CD8-positive, alpha-beta memory T cell (primary cell): ENCODE data around the gene DDC. TPM values are rescaled to one million over a fixed set of nuclear protein-coding genes. Genes with fewer than 3 reads are reported as not detected.

ENCODE experiments used
- CTCF ChIA-PET: fragments of 350-600 bp; sonication (Branson Sonifier 250); formaldehyde crosslinking; loops from one replicate; lab custom pipeline; 2021; ENCODE audit warnings: antibody characterized with exemption; lab: Charles Lee
- POLR2A ChIA-PET: fragments of 350-600 bp; sonication (Branson Sonifier 250); formaldehyde crosslinking; loops from one replicate; lab custom pipeline; 2021; ENCODE audit warnings: antibody characterized with exemption; lab: Charles Lee
- DNase-seq, 5 donors: peaks; one replicate each; pipeline versions ENCODE4 v3.0.0 to v3.0.0-alpha.2; 2020 to 2022; ENCODE audit warnings: mixed read lengths in 1 of 5
- H3K27ac ChIP-seq: one replicate; pipeline ENCODE4 v1.7.0; 2013; ENCODE audit warnings: low read depth, mild to moderate bottlenecking, low read length, moderate library complexity
- H3K27me3 ChIP-seq: 2 replicates; pipeline ENCODE4 v1.7.0; 2013; ENCODE audit warnings: low read length, mild to moderate bottlenecking; ENCODE audit not compliant: insufficient read depth, poor library complexity, severe bottlenecking
- H3K36me3 ChIP-seq: 2 replicates; pipeline ENCODE4 v1.7.0; 2013; ENCODE audit warnings: mild to moderate bottlenecking, low read length, moderate library complexity; ENCODE audit not compliant: insufficient read depth
- H3K4me1 ChIP-seq: 2 replicates; pipeline ENCODE4 v1.7.0; 2013; ENCODE audit warnings: mild to moderate bottlenecking, low read length, moderate library complexity; ENCODE audit not compliant: insufficient read depth
- H3K4me3 ChIP-seq: 2 replicates; pipeline ENCODE4 v1.7.0; 2013; ENCODE audit warnings: mild to moderate bottlenecking, low read length
- H3K9me3 ChIP-seq: 2 replicates; pipeline ENCODE4 v1.7.0; 2013; ENCODE audit warnings: mild to moderate bottlenecking, low read length
- H3K27ac Mint-ChIP-seq, 8 donors: one replicate each; pipeline ENCODE4 v1.8.0; 2020 to 2021; ENCODE audit warnings: mixed read lengths in 8 of 8, mild to moderate bottlenecking in 6 of 8, inconsistent platforms in 3 of 8, moderate library complexity in 3 of 8
- H3K27me3 Mint-ChIP-seq, 2 donors: one replicate each; pipeline ENCODE4 v1.8.0; 2020 to 2021; ENCODE audit warnings: mixed read lengths in 2 of 2, mild to moderate bottlenecking in 1 of 2, moderate library complexity in 1 of 2
- H3K36me3 Mint-ChIP-seq, 3 donors: one replicate each; pipeline ENCODE4 v1.8.0; 2020 to 2021; ENCODE audit warnings: mixed read lengths in 3 of 3, inconsistent platforms in 1 of 3, mild to moderate bottlenecking in 1 of 3
- H3K4me1 Mint-ChIP-seq, 3 donors: one replicate each; pipeline ENCODE4 v1.8.0; 2020 to 2021; ENCODE audit warnings: mixed read lengths in 3 of 3, inconsistent platforms in 1 of 3, mild to moderate bottlenecking in 1 of 3
- H3K4me3 Mint-ChIP-seq, 7 donors: one replicate each; pipeline ENCODE4 v1.8.0; 2020 to 2021; ENCODE audit warnings: mixed read lengths in 7 of 7, mild to moderate bottlenecking in 6 of 7, moderate library complexity in 4 of 7, inconsistent platforms in 2 of 7
- H3K9me3 Mint-ChIP-seq, 5 donors: one replicate each; pipeline ENCODE4 v1.8.0; 2020 to 2022; ENCODE audit warnings: mixed read lengths in 5 of 5, mild to moderate bottlenecking in 3 of 5, moderate library complexity in 2 of 5, inconsistent platforms in 1 of 5
- polyA plus RNA-seq: library from polyadenylated mRNA; unstranded; fragments of 300-500 nt; fragmentation: Illumina TruSeq; gene quantifications from one replicate; pipeline ENCODE4 v1.2.3, GENCODE V29; 2021
- total RNA-seq, 2 experiments: library from RNA; stranded (reverse); gene quantifications; one replicate each; pipeline ENCODE4 v1.2.3, GENCODE V29; 2021

The DDC gene
- total and polyA plus RNA-seq, 3 experiments from 2014 or later, result not detected

GRCh38 chr7:50418526-50419290 lies 146.5 kb downstream of the DDC start:
- no peaks in the 10 kb centered on the region for H3K36me3 ChIP-seq
- H3K36me3 Mint-ChIP-seq, result no peaks in the 10 kb centered on the region
- H3K9me3 ChIP-seq, result no peaks in the 10 kb centered on the region
- H3K4me1 ChIP-seq, result peaks cover 13% of the 10 kb centered on the region
- H3K4me3 ChIP-seq, result no peak overlapping the region
- H3K4me1 Mint-ChIP-seq, result peaks cover 12 to 20% (median 19%) of the 10 kb centered on the region in 3 donors
- CTCF ChIA-PET, result interaction anchor here (1.0 to 5.4 kb wide), 39 partner anchors 9 to 326 kb away, joined by 3 to 62 read pairs (median 5); partner anchors contain the start of gene ZPBP
- H3K9me3 Mint-ChIP-seq, result no peaks in the 10 kb centered on the region
- POLR2A ChIA-PET, result interaction anchor here (0.6 to 1.3 kb wide), 3 partner anchors 113 to 213 kb away, joined by 3 to 4 read pairs (median 3); no protein-coding TSS in a partner anchor
- no peaks in the 10 kb centered on the region for H3K27me3 ChIP-seq
- no peak overlapping the region for H3K27ac Mint-ChIP-seq
- H3K4me3 Mint-ChIP-seq, result no peak overlapping the region
- H3K27ac ChIP-seq, result no peak overlapping the region
- H3K27me3 Mint-ChIP-seq, result no peaks in the 10 kb centered on the region
- no peak for DNase-seq

- Histone ChIP-seq H3K27ac (no peak overlapping the region), H3K27me3 (no peaks in the 10 kb centered on the region), H3K9me3 (no peaks in the 10 kb centered on the region), H3K4me3 (no peak overlapping the region), H3K4me1 (peaks cover 13% of the 10 kb centered on the region), H3K36me3 (no peaks in the 10 kb centered on the region)
- H3K4me3 Mint-ChIP-seq, result no peak overlapping the region
- no peaks in the 10 kb centered on the region for H3K36me3 Mint-ChIP-seq
- POLR2A ChIA-PET, result interaction anchor here (0.6 to 1.3 kb wide), 3 partner anchors 113 to 213 kb away, joined by 3 to 4 read pairs (median 3); no protein-coding TSS in a partner anchor
- no peaks in the 10 kb centered on the region for H3K9me3 Mint-ChIP-seq
- CTCF ChIA-PET, result interaction anchor here (0.7 to 5.4 kb wide), 49 partner anchors 9 to 350 kb away, joined by 3 to 62 read pairs (median 5); partner anchors contain the start of gene ZPBP
- no peaks in the 10 kb centered on the region for H3K27me3 Mint-ChIP-seq
- peaks cover 12 to 20% (median 19%) of the 10 kb centered on the region in 3 donors for H3K4me1 Mint-ChIP-seq
- no peak overlapping the region for H3K27ac Mint-ChIP-seq
- peak; percentile 43 to 81 (median 56) for DNase-seq
Observed at GRCh38 chr7:50418086-50418515, 147.1 kb downstream of the DDC start.

GRCh38 chr7:50416527-50417182 lies 148.6 kb downstream of the DDC start:
- ChIA-PET CTCF (interaction anchor here (1.0 to 5.4 kb wide), 13 partner anchors 10 to 348 kb away, joined by 3 to 62 read pairs (median 15); partner anchors contain the start of gene IKZF1), POLR2A (no interaction called here)
- Histone ChIP-seq H3K9me3 (no peaks in the 10 kb centered on the region), H3K36me3 (no peaks in the 10 kb centered on the region), H3K4me3 (no peak overlapping the region), H3K27me3 (no peaks in the 10 kb centered on the region), H3K4me1 (peaks cover 13% of the 10 kb centered on the region), H3K27ac (no peak overlapping the region)
- peak overlapping the region in 1 of 8 donors; percentile 35 for H3K27ac Mint-ChIP-seq
- no peak for DNase-seq
- H3K4me3 Mint-ChIP-seq, result peak overlapping the region in 2 of 7 donors; percentile 45 to 54
- peaks cover 0 to 1% (median 0%) of the 10 kb centered on the region in 3 donors for H3K36me3 Mint-ChIP-seq
- no peaks in the 10 kb centered on the region for H3K27me3 Mint-ChIP-seq
- H3K4me1 Mint-ChIP-seq, result peaks cover 15 to 22% (median 21%) of the 10 kb centered on the region in 3 donors
- H3K9me3 Mint-ChIP-seq, result no peaks in the 10 kb centered on the region

GRCh38 chr7:50415844-50416364 lies 149.3 kb downstream of the DDC start:
- Histone ChIP-seq H3K36me3 (no peaks in the 10 kb centered on the region), H3K27ac (no peak overlapping the region), H3K4me3 (no peak overlapping the region), H3K27me3 (no peaks in the 10 kb centered on the region), H3K4me1 (peaks cover 13% of the 10 kb centered on the region), H3K9me3 (no peaks in the 10 kb centered on the region)
- Mint-ChIP-seq H3K9me3 (no peaks in the 10 kb centered on the region), H3K36me3 (peaks cover 0 to 2% (median 0%) of the 10 kb centered on the region in 3 donors), H3K27me3 (no peaks in the 10 kb centered on the region), H3K4me1 (peaks cover 19 to 30% (median 28%) of the 10 kb centered on the region in 3 donors), H3K4me3 (peak overlapping the region in 2 of 7 donors; percentile 33 to 54), H3K27ac (peak overlapping the region in 3 of 8 donors; percentile 14 to 36 (median 16))
- CTCF ChIA-PET, result interaction anchor here (1.0 to 5.4 kb wide), 8 partner anchors 9 to 272 kb away, joined by 4 to 62 read pairs (median 17); partner anchors contain the start of gene IKZF1
- DNase-seq, result no peak
- POLR2A ChIA-PET, result no interaction called here

GRCh38 chr7:50413561-50413960 lies 151.6 kb downstream of the DDC start:
- POLR2A ChIA-PET, result no interaction called here
- no peak overlapping the region for H3K27ac ChIP-seq
- Mint-ChIP-seq H3K4me3 (no peak overlapping the region), H3K27me3 (no peaks in the 10 kb centered on the region), H3K9me3 (no peaks in the 10 kb centered on the region), H3K36me3 (peaks cover 0 to 2% (median 0%) of the 10 kb centered on the region in 3 donors), H3K27ac (no peak overlapping the region), H3K4me1 (peaks cover 34 to 53% (median 50%) of the 10 kb centered on the region in 3 donors)
- H3K27me3 ChIP-seq, result no peaks in the 10 kb centered on the region
- no peak for DNase-seq
- no peaks in the 10 kb centered on the region for H3K9me3 ChIP-seq
- CTCF ChIA-PET, result interaction anchor here (1.9 kb wide), 1 partner anchor 208 kb away, joined by 7 read pairs; no protein-coding TSS in a partner anchor
- H3K4me3 ChIP-seq, result no peak overlapping the region
- H3K36me3 ChIP-seq, result no peaks in the 10 kb centered on the region
- peaks cover 16% of the 10 kb centered on the region for H3K4me1 ChIP-seq

GRCh38 chr7:50412973-50413372 lies 152.2 kb downstream of the DDC start:
- H3K27ac ChIP-seq, result no peak overlapping the region
- POLR2A ChIA-PET, result no interaction called here
- Mint-ChIP-seq H3K9me3 (no peaks in the 10 kb centered on the region), H3K36me3 (peaks cover 0 to 2% (median 0%) of the 10 kb centered on the region in 3 donors), H3K27ac (peak overlapping the region in 1 of 8 donors; percentile 56), H3K4me3 (no peak overlapping the region), H3K27me3 (no peaks in the 10 kb centered on the region), H3K4me1 (peaks cover 38 to 58% (median 55%) of the 10 kb centered on the region in 3 donors)
- H3K4me1 ChIP-seq, result peaks cover 16% of the 10 kb centered on the region
- H3K27me3 ChIP-seq, result no peaks in the 10 kb centered on the region
- no peak for DNase-seq
- CTCF ChIA-PET, result interaction anchor here (0.9 to 1.9 kb wide), 2 partner anchors 208 to 265 kb away, joined by 3 to 7 read pairs; no protein-coding TSS in a partner anchor
- no peaks in the 10 kb centered on the region for H3K36me3 ChIP-seq
- H3K4me3 ChIP-seq, result no peak overlapping the region
- no peaks in the 10 kb centered on the region for H3K9me3 ChIP-seq

- Histone ChIP-seq H3K4me3 (no peak overlapping the region), H3K4me1 (peaks cover 7% of the 10 kb centered on the region), H3K27ac (no peak overlapping the region), H3K27me3 (no peaks in the 10 kb centered on the region), H3K36me3 (no peaks in the 10 kb centered on the region), H3K9me3 (no peaks in the 10 kb centered on the region)
- H3K9me3 Mint-ChIP-seq, result no peaks in the 10 kb centered on the region
- peak overlapping the region in 3 of 8 donors; percentile 8 to 94 (median 34) for H3K27ac Mint-ChIP-seq
- no peak for DNase-seq
- H3K4me3 Mint-ChIP-seq, result no peak overlapping the region
- CTCF ChIA-PET, result interaction anchor here (1.4 to 1.7 kb wide), 3 partner anchors 22 to 268 kb away, joined by 4 to 11 read pairs (median 4); no protein-coding TSS in a partner anchor
- peaks cover 47 to 69% (median 62%) of the 10 kb centered on the region in 3 donors for H3K4me1 Mint-ChIP-seq
- POLR2A ChIA-PET, result no interaction called here
- H3K36me3 Mint-ChIP-seq, result peaks cover 0 to 2% (median 0%) of the 10 kb centered on the region in 3 donors
- H3K27me3 Mint-ChIP-seq, result no peaks in the 10 kb centered on the region
Observed at GRCh38 chr7:50411332-50411731, 153.9 kb downstream of the DDC start.
